GM21737 (cell line): ENCODE results near the gene CLDN5.

ENCODE experiments used
- ATAC-seq: cut with Tn5 transposase; IDR thresholded peaks from one replicate; pipeline ENCODE4 v1.9.1; 2021; ENCODE audit warnings: mild to moderate bottlenecking, moderate library complexity; ENCODE audit not compliant: unreplicated experiment

Gene CLDN5

DNA sequence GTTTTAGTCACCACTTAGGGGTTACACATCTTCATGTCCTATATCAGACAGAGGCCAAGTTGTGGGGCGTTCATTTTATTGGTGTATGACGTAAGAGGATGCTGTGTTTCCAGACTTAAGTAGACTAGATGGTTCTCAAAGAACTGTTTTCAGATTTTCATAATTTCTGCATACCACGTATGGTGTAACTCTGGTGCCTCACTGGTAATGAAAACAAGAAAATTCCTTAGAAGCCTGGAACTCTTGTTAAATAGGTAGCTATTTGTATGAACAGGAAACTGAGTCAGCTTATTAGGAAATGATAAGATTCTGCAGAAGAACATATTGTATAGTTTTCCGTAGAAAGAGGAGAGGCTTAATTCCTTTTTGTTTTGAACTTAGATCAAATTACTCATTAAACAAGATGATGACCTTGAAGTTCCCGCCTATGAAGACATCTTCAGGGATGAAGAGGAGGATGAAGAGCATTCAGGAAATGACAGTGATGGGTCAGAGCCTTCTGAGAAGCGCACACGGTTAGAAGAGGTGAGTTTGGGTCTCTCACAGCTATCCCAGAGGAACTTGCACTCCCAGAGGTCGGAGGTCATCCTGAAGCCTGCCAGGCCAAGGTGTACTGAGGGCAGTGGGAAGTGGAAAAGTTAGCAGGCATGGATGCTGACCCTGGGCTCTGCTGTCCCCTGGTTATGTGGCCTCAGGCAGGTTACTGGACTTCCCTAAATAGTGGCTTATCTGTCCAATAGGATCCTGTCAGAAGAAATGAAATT, 40.5 kb downstream of the CLDN5 start:
- no peak for ATAC-seq

DNA sequence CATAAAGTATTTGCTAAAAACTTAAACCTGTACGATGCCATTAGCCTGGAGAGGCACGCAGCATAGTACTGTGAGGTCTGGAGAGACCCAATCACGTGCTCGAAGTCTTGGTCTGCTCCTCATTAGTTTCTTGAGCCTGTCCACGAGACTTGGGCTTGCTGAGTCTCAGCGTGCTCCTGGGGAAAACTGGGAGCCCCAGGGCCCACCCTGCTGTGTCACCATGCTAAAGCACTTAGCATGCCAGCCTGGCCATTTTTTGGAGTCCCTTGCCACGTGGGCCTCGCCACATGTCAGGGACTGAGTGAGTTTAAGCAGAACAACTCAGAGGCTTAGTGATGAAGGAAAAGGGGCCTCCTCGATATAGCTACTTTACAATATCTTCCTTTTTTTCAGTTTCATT, 41.9 kb downstream of the CLDN5 start:
- no peak for ATAC-seq

DNA sequence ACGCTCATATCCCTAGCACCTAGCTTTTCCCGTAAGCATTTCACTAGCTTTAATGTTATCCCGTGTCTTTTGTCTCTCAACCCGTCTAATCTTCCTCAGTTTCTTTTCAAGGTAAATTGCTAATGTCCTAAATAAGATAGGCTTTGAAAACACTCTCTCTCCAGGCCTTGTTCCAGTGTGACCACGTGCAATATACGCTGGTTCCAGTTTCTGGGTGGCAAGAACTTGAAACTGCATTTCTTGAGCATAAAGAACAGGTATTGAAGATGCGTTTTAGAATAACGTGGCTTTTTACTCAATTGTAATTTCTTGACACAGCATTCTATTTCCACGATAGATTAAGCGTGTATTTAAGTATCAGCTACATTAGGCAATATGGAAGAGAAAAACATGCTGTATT, 43.4 kb downstream of the CLDN5 start:
- no peak for ATAC-seq

DNA sequence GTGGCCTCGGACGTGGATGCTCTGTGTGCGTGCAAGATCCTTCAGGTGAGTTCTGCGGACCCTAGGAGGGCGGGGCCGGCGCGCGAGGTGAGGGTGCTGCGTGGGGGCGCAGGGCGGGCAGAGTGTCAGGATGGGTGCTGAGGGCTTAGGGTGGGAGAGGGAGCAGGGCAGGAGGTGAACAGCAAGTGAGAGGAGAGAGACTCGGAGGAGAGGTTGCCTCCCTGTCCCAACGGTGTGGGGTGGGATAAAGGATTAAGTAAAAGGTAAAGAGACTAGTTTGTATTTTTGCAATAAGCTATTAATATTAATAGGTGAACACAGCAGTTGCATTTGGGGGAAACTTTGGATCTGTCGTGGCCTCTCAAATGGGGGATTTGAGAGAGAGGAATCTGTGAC, 44.0 kb downstream of the CLDN5 start:
- no peak for ATAC-seq

DNA sequence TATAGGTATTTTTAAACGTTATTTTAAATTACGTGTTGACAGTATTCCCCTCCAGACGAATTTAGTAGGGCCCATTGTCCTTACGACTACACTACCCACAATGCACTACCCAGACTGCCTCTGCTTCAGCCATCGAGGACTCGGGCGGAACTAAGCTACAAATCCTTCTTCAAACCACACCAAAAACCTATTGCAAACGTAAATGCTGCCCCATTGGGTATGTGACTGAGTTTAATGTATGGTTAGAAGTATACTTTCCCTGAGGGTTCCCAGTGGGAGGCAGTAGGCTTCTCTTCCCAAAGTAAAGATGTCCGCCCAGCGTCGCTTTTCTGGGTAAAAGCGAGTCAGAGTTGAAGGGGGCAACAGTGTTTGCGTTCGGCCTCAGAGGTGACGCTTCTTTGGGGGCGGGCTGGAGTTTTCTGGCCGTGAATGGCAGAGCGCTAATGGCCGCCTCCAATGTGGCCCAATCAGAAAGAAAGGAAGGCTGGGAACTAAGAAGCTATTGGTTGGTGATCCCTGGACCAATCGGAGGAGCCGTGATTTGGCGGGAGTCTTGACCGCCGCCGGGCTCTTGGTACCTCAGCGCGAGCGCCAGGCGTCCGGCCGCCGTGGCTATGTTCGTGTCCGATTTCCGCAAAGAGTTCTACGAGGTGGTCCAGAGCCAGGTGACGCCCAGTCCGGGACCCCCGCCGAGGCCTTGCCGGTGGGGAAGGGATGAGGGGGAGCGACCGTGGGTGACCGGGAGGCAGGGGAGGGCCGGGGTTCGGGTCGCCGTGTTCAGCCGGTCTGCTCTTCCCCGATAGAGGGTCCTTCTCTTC, 44.6 kb downstream of the CLDN5 start, which contains the start of gene CDC45:
Gene CDC45 (plus strand): TSS at position 566 of the 818 bp plus-strand sequence. CDS start 49 bp downstream, at position 615.
- peak; percentile 84 for ATAC-seq

DNA sequence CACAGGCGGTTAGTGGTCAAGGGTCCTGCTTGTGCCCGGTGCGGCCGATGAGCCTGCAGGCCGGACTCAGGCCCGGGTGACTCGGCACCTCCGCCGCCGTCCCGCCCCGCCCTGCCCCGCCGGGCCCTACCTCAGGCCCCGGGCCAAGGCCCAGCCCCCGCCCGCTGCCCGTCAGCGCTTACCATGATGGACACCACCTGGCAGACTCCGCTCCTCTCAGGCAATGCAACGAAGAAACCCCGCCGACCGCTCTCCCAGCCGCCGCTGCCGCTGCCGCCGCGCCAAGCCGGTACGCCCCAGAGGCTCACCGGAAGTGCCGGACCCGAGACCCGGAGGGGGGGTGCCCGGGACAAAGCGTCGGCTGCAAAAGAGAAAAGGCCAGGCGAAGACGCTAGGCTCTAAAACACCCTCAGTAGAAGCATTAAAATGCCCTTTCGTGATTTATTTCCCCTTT, 45.3 kb downstream of the CLDN5 start, which contains the start of gene UFD1:
Gene UFD1 (minus strand): TSS at position 293 of the 454 bp plus-strand sequence. CDS start 108 bp downstream, at position 185.
- peak; percentile 45 for ATAC-seq

DNA sequence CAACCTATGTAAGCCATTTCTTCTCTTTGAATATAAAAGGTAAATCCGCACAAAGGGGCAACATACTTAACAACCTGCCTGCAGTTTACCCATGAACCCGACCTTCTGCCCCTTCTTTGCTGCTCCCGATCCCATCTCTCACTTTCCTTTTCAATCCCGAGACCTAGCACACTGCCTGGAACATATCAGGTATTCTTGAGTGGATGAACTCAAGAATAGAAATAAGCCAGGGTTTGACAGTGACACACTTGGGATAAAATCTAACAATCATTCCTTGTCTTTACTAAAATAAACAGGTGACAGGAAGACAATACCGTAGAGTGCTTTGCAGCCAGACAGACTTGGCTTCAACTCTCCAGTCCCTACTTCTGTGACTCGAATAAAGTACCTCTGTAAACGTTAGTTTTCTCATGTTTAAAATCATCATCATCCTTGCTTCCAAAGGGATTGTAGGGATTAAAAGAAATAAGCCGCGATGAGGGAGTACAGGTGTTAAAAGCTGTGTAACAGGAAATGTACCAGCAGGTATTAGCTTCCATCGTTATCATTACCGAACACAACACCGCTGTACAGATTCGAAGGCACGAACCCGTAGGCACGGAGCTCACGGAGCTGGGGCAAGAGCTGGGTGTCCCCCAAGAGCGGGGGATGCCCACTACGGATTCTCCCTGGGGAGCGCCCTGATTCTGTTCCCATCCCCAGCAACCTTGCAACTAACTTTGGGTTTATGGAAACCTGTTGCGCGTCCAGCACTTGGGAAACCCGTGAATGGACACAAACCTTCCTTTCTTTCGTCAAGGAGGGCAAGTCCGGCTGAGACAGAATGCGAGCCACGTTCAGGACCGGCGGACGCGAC, 45.9 kb downstream of the CLDN5 start:
- no peak for ATAC-seq

DNA sequence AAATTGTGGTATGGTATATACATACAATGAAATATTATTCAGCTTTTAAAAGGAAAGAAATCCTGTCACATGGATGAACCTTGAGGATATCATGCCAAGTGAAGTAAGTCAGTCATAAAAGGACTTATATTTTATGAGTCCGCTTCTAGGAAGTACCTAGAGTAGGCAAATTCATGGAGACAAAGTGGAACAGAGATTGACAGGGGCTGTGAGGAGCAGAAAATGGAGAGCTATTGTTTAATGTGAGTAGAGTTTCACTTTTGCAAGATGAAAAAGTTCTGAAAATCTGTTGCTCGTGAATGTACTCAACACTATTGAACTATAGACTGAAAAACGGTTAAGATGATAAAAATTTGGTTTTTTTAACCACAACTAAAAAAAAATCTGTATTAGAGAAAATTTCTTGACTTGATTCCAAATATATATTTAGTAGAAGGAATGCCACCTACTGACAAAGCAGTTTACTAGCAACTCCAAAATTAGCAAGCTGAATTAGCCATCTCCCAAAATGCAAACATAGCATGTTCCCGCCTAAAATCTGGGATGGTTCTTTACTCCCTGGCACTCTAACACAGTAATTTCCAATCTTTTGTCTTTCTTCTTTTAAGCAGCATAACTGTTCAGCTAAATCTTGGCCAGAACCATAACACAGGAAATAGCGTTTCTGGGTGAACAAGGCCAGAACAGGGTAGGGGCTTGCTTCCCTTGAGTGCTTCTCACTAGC, 46.7 kb downstream of the CLDN5 start:
- no peak for ATAC-seq

DNA sequence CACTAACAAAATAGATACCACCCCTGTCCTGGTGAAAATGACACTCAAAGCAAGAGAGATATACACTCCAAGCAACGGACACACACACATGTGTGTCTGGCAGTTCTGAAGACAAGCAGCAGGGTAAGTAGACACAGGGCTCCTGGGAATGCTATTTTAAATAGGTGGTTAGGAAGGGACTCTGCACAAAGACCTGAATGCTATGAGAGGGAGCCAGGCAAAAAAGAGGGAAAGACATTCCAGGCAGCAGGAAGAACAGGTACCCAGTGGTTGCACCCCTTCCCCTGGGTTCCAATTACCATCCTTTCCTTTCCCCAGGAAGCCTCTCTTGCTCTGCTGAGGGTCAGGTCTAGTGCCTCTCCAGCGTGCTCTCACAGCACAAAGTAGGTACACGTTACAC, 48.2 kb downstream of the CLDN5 start:
- ATAC-seq = no peak

DNA sequence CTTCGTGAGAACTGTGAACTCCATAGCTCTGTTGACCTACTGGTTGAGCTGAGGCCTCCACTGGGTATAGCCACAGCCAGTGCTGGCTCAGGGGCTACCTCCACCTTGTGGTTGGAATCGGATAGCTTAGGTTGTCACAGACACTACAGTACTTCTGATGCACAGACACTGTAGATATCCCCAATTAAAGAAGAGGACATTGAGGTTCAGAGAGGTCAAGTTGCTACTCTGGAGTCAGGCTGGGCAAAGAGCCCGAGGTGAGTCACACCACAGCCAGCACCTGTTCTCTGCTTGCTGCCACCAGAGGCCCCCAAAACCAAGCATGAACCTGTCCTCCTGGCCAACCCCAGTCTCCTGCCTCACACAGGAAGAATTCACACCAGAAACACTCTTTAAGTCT, 50.6 kb downstream of the CLDN5 start:
- no peak for ATAC-seq
